ENCODE results near the gene RSBN1. TPM values are rescaled to one million over a fixed set of nuclear protein-coding genes. Genes with fewer than 3 reads are reported as not detected.

RSBN1 gene
- total RNA-seq, 2 experiments from 2014 or later = 14.4 to 15.3 TPM

Other genes with a start within 250 kb of the RSBN1 start
- gene PHTF1, start 53.0 kb downstream of the RSBN1 start, total RNA-seq = 10 to 100 TPM; 19.7 to 22.1 TPM
- 10 to 100 TPM; 71.6 to 73.3 TPM for gene PTPN22, start 59.2 kb upstream of the RSBN1 start, total RNA-seq
- under 1 TPM; 0.74 to 0.82 TPM for gene BCL2L15, start 75.1 kb upstream of the RSBN1 start, total RNA-seq
- 10 to 100 TPM; 35.1 to 37.0 TPM for gene AP4B1, start 92.3 kb upstream of the RSBN1 start, total RNA-seq
- gene DCLRE1B, start 92.8 kb upstream of the RSBN1 start, total RNA-seq = 10 to 100 TPM; 33.2 to 33.9 TPM
- 10 to 100 TPM; 60.7 to 61.7 TPM for gene HIPK1, start 116.8 kb upstream of the RSBN1 start, total RNA-seq
- gene OLFML3, start 167.0 kb upstream of the RSBN1 start, total RNA-seq = under 1 TPM; 0.15 to 0.17 TPM